HCT116 (cell line): ENCODE results near the gene POLR3H. TPM values are rescaled to one million over a fixed set of nuclear protein-coding genes. Genes with fewer than 3 reads are reported as not detected.

Experiments
- ATAC-seq: fragments of 200-7000 bp; cut with Tn5 transposase; 2 replicates; pipeline ENCODE4 v1.9.1; 2020; ENCODE audit warnings: mild to moderate bottlenecking, moderate library complexity
- BruUV-seq: library from RNA; stranded (reverse); fragments of 400-500 nt; replicated peaks from 2 replicates; lab custom pipeline; 2021; lab: Mats Ljungman, UMichigan
- CTCF ChIA-PET: fragments of 300-600 bp; sonication (Branson Sonifier 250); formaldehyde crosslinking; loops from one replicate; lab custom pipeline; 2021; ENCODE audit warnings: antibody characterized with exemption; lab: Charles Lee
- POLR2A ChIA-PET: fragments of 300-600, 350-600 bp; sonication (Branson Sonifier 250); formaldehyde crosslinking; loops from one replicate; lab custom pipeline; 2021; ENCODE audit warnings: antibody characterized with exemption; lab: Charles Lee
- RAD21 ChIA-PET, 2 experiments: fragments of 300-600 bp; sonication (Branson Sonifier 250); formaldehyde crosslinking; loops; one replicate each; lab custom pipeline; 2023; ENCODE audit warnings: low total read pairs in 2 of 2; ENCODE audit not compliant: uncharacterized antibody in 2 of 2, unreplicated experiment in 2 of 2, low non-redundant PET in 1 of 2; lab: Charles Lee
- DNase-seq: peaks from one replicate; pipeline ENCODE4 v3.0.0-alpha.2; 2010; ENCODE audit warnings: low read depth, low spot score
- H2AFZ ChIP-seq: fragments of 200-600 bp; shearing (Covaris generic), sonication (generic); 2 replicates; pipeline ENCODE4 v1.6.1; 2017; ENCODE audit warnings: low read depth, mixed run types, mixed read lengths, antibody characterized with exemption, low read length; ENCODE audit not compliant: poor library complexity, severe bottlenecking
- H3K27ac ChIP-seq: 2 replicates; pipeline ENCODE4 v1.5.1; 2012; ENCODE audit warnings: low read depth, low read length
- H3K27me3 ChIP-seq: fragments of 200-600 bp; sonication (generic); 2 replicates; pipeline ENCODE4 v1.6.1; 2016; ENCODE audit warnings: mixed run types, low read length, mixed read lengths; ENCODE audit not compliant: insufficient read depth
- H3K36me3 ChIP-seq, 2 experiments: fragments of 200-500 bp in 1 of 2; fragments of 200-600 bp in 1 of 2; sonication (Bioruptor generic) in 1 of 2; sonication (generic) in 1 of 2; 2 replicates each; pipeline versions ENCODE4 v1.5.1 to v1.6.1; 2014 to 2016; ENCODE audit warnings: low read length in 2 of 2, inconsistent platforms in 1 of 2, mixed read lengths in 1 of 2, mixed run types in 1 of 2; ENCODE audit not compliant: insufficient read depth in 2 of 2, control insufficient read depth in 1 of 2
- H3K4me1 ChIP-seq, 2 experiments: fragments of 200-600 bp in 1 of 2; sonication (generic) in 1 of 2; 2 replicates each; pipeline versions ENCODE4 v1.5.1 to v1.6.1; 2012 to 2017; ENCODE audit warnings: low read length in 2 of 2, inconsistent platforms in 1 of 2, mild to moderate bottlenecking in 1 of 2, mixed read lengths in 1 of 2, mixed run types in 1 of 2, moderate library complexity in 1 of 2; ENCODE audit not compliant: insufficient read depth in 2 of 2, control insufficient read depth in 1 of 2
- H3K4me2 ChIP-seq: fragments of 200-600 bp; sonication (generic); 2 replicates; pipeline ENCODE4 v1.6.1; 2017; ENCODE audit warnings: mixed run types, low read length, mixed read lengths
- H3K4me3 ChIP-seq, 2 experiments: fragments of 200-600 bp in 1 of 2; sonication (generic) in 1 of 2; replicated peaks in 1 of 2; 2 replicates each; pipeline ENCODE4 v1.5.1; 2011 to 2016; ENCODE audit warnings: low read length in 2 of 2, control low read depth in 1 of 2, low read depth in 1 of 2, mild to moderate bottlenecking in 1 of 2, mixed read lengths in 1 of 2, mixed run types in 1 of 2
- H3K79me2 ChIP-seq: fragments of 200-600 bp; sonication (generic); 2 replicates; pipeline ENCODE4 v1.6.1; 2017; ENCODE audit warnings: mild to moderate bottlenecking, mixed run types, low read length, moderate library complexity, mixed read lengths; ENCODE audit not compliant: insufficient read depth
- H3K9ac ChIP-seq: fragments of 200-600 bp; sonication (generic); 2 replicates; pipeline ENCODE4 v1.6.1; 2016; ENCODE audit warnings: low read length, mixed read lengths
- H3K9me2 ChIP-seq: fragments of 200-600 bp; sonication (generic), shearing (Covaris generic); 2 replicates; pipeline ENCODE4 v1.6.1; 2017; ENCODE audit warnings: mixed run types, mild to moderate bottlenecking, moderate library complexity; ENCODE audit not compliant: insufficient read depth
- H3K9me3 ChIP-seq, 2 experiments: fragments of 200-500 bp in 1 of 2; fragments of 200-600 bp in 1 of 2; sonication (Bioruptor generic) in 1 of 2; sonication (generic) in 1 of 2; 2 replicates each; pipeline ENCODE4 v1.6.1; 2014 to 2017; ENCODE audit warnings: low read length in 2 of 2, mixed read lengths in 2 of 2, inconsistent platforms in 1 of 2, low read depth in 1 of 2, mild to moderate bottlenecking in 1 of 2, mixed run types in 1 of 2, moderate library complexity in 1 of 2; ENCODE audit not compliant: control insufficient read depth in 1 of 2, insufficient read depth in 1 of 2
- H4K20me1 ChIP-seq: fragments of 200-600 bp; sonication (generic), shearing (Covaris generic); 2 replicates; pipeline ENCODE4 v1.6.1; 2017; ENCODE audit warnings: mixed run types, mild to moderate bottlenecking, moderate library complexity; ENCODE audit not compliant: insufficient read depth
- ATF3 ChIP-seq: IDR thresholded peaks from 2 replicates; pipeline ENCODE4 v1.6.1; 2012
- CEBPB ChIP-seq: IDR thresholded peaks from 2 replicates; pipeline ENCODE4 v1.6.1; 2012; ENCODE audit warnings: low read depth
- CTCF ChIP-seq, 3 experiments: fragments of 200-600 bp in 1 of 3; sonication (generic) in 1 of 3; IDR thresholded peaks in 2 of 3; conservative IDR thresholded peaks in 1 of 3; 2 replicates each; pipeline ENCODE4 v1.5.1; 2012 to 2017; ENCODE audit warnings: low read depth in 2 of 3, low read length in 2 of 3, antibody characterized with exemption in 1 of 3, borderline replicate concordance in 1 of 3, control low read depth in 1 of 3, mild to moderate bottlenecking in 1 of 3, mixed read lengths in 1 of 3, mixed run types in 1 of 3, moderate library complexity in 1 of 3; ENCODE audit not compliant: insufficient read depth in 1 of 3
- EGR1 ChIP-seq: IDR thresholded peaks from 2 replicates; pipeline ENCODE4 v1.6.1; 2012; ENCODE audit warnings: low read depth
- ELF1 ChIP-seq: IDR thresholded peaks from 2 replicates; pipeline ENCODE4 v1.6.1; 2012; ENCODE audit warnings: low read depth, borderline replicate concordance
- EZH2 ChIP-seq: fragments of 200-600 bp; sonication (generic); IDR thresholded peaks from 2 replicates; pipeline ENCODE4 v1.6.1; 2017; ENCODE audit warnings: antibody characterized with exemption, mixed run types
- EZH2phosphoT487 ChIP-seq: fragments of 200-600 bp; IDR thresholded peaks from 2 replicates; pipeline ENCODE4 v1.6.1; 2018; ENCODE audit warnings: antibody characterized with exemption, borderline replicate concordance
- FOSL1 ChIP-seq: IDR thresholded peaks from 2 replicates; pipeline ENCODE4 v1.6.1; 2012; ENCODE audit warnings: low read depth
- MAX ChIP-seq: IDR thresholded peaks from 2 replicates; pipeline ENCODE4 v1.6.1; 2012
- POLR2A ChIP-seq: IDR thresholded peaks from 2 replicates; pipeline ENCODE4 v1.7.0; 2011; ENCODE audit warnings: borderline replicate concordance; ENCODE audit not compliant: insufficient read depth, insufficient read length; ENCODE audit errors: extremely low read depth
- POLR2AphosphoS5 ChIP-seq: IDR thresholded peaks from 2 replicates; pipeline ENCODE4 v1.6.1; 2011; ENCODE audit warnings: mild to moderate bottlenecking, low read depth, low read length, moderate library complexity
- RAD21 ChIP-seq: IDR thresholded peaks from 2 replicates; pipeline ENCODE4 v1.6.1; 2012; ENCODE audit warnings: low read depth, mild to moderate bottlenecking
- REST ChIP-seq: IDR thresholded peaks from 2 replicates; pipeline ENCODE4 v1.6.1; 2012; ENCODE audit warnings: low read depth
- SIN3A ChIP-seq: IDR thresholded peaks from 2 replicates; pipeline ENCODE4 v1.6.1; 2012; ENCODE audit warnings: low read depth
- YY1 ChIP-seq: IDR thresholded peaks from 2 replicates; pipeline ENCODE4 v1.6.1; 2011; ENCODE audit warnings: low read length, low read depth, moderate library complexity, mild to moderate bottlenecking; ENCODE audit not compliant: insufficient replicate concordance; ENCODE audit errors: extremely low read depth
- ZFX ChIP-seq: fragments of 450-650 bp; IDR thresholded peaks from 2 replicates; pipeline ENCODE4 v1.6.1; 2017
- ZNF274 ChIP-seq: fragments of 200-500 bp; sonication (Bioruptor generic); IDR thresholded peaks from 2 replicates; pipeline ENCODE4 v1.6.1; 2014; ENCODE audit warnings: mild to moderate bottlenecking, low read depth, low read length, inconsistent platforms
- intact Hi-C: fragments of 100-400 bp; cut with micrococcal nuclease; formaldehyde crosslinking; loops from 2 replicates; pipeline ENCODE4 v1.10.0; 2022
- total RNA-seq: library from RNA; stranded (reverse); gene quantifications from one replicate; pipeline ENCODE4 v1.2.1, GENCODE V29; 2021; ENCODE audit not compliant: unreplicated experiment

The POLR3H gene
- total RNA-seq, 1 experiment from 2014 or later: 62.1 TPM

- TF ChIP-seq YY1 (no peak), CTCF (IDR thresholded peaks at IDR 0.05 in 2 of 3, conservative IDR thresholded peaks at IDR 0.05 in 1 of 3; ENCODE audit: borderline replicate concordance in 1 of 3, insufficient read depth in 1 of 3, low read depth in 2 of 3, low read length in 2 of 3) (no peak), MAX (no peak), POLR2AphosphoS5 (no peak), RAD21 (no peak), REST (no peak), ATF3 (no peak), ZNF274 (no peak), ZFX (no peak), SIN3A (no peak), ELF1 (no peak), EZH2 (no peak), FOSL1 (no peak), POLR2A (no peak), CEBPB (no peak), EGR1 (no peak), EZH2phosphoT487 (no peak)
- TF ChIP-seq, all 23 proteins: peak for 0
- H3K9me3 ChIP-seq: no peaks in the 10 kb centered on the region
- H3K9ac ChIP-seq: no peak overlapping the region
- no TSS peak for BruUV-seq
- peaks cover 83% of the 10 kb centered on the region for H3K79me2 ChIP-seq
- H3K36me3 ChIP-seq: peaks cover 22 to 34% of the 10 kb centered on the region in 2 experiments
- H3K4me1 ChIP-seq: peaks cover 12 to 17% of the 10 kb centered on the region in 2 experiments
- RAD21 ChIA-PET: no interaction called here
- POLR2A ChIA-PET: interaction anchor here (0.6 kb wide), 1 partner anchor 159 kb away, joined by 6 read pairs; no protein-coding TSS in a partner anchor
- no peak for ATAC-seq
- H2AFZ ChIP-seq: no peak overlapping the region
- H3K9me2 ChIP-seq: no peaks in the 10 kb centered on the region
- no peak overlapping the region for H3K27ac ChIP-seq
- no peaks in the 10 kb centered on the region for H3K27me3 ChIP-seq
- intact Hi-C loops: no loop called here
- peaks cover 6% of the 10 kb centered on the region; the same call in 1 of the 2 replicates for H4K20me1 ChIP-seq
- H3K4me2 ChIP-seq: no peak overlapping the region
- H3K4me3 ChIP-seq: no peak overlapping the region
- no peak for DNase-seq
- CTCF ChIA-PET: no interaction called here
These were observed 4.3 kb downstream of the POLR3H start for GRCh38 chr22:41540006-41540315.
